Skeletal muscle satellite cell (primary cell): ENCODE results near the gene RAD51B.

Experiments
- H3K27me3 ChIP-seq: 2 replicates; pipeline ENCODE4 v1.7.0; 2013; ENCODE audit warnings: low read length; ENCODE audit not compliant: control insufficient read depth, insufficient read depth
- H3K36me3 ChIP-seq: 2 replicates; pipeline ENCODE4 v1.7.0; 2013; ENCODE audit warnings: mild to moderate bottlenecking, control low read depth, low read length; ENCODE audit not compliant: insufficient read depth
- H3K4me1 ChIP-seq: 2 replicates; pipeline ENCODE4 v1.7.0; 2013; ENCODE audit warnings: low read length; ENCODE audit not compliant: control insufficient read depth, insufficient read depth
- H3K4me2 ChIP-seq: 2 replicates; pipeline ENCODE4 v1.7.0; 2013; ENCODE audit warnings: mild to moderate bottlenecking, low read length
- H3K4me3 ChIP-seq: 2 replicates; pipeline ENCODE4 v1.7.0; 2013; ENCODE audit warnings: low read length
- H3K9ac ChIP-seq: 2 replicates; pipeline ENCODE4 v1.7.0; 2013; ENCODE audit warnings: mild to moderate bottlenecking, low read depth, low read length, moderate library complexity
- H3K9me3 ChIP-seq: replicated peaks from 2 replicates; pipeline ENCODE4 v1.7.0; 2013; ENCODE audit warnings: mild to moderate bottlenecking, control low read depth, low read length

Gene RAD51B

DNA sequence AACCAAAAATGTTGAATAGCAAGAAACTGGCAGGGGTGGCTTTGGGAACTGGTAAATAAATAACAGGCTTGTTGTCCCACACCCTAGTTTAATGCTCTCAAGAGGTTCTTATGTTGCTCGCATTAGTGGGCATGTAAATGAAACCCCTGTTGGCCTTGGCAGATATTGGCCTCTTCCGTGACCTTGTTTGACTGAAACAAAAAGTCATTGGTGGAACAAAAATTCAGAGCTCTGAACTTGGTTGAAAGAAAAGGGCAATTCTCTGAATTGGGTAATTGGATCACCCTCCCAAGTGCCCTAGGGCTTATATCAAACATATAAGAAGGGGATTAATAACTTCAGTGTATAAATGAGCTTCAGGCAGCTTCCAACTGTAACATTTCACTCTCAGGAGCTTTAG lies 547.1 kb downstream of the RAD51B start:
- H3K4me1 ChIP-seq = peaks cover 9% of the 10 kb centered on the region
- no peaks in the 10 kb centered on the region for H3K27me3 ChIP-seq
- H3K4me2 ChIP-seq = no peak overlapping the region

DNA sequence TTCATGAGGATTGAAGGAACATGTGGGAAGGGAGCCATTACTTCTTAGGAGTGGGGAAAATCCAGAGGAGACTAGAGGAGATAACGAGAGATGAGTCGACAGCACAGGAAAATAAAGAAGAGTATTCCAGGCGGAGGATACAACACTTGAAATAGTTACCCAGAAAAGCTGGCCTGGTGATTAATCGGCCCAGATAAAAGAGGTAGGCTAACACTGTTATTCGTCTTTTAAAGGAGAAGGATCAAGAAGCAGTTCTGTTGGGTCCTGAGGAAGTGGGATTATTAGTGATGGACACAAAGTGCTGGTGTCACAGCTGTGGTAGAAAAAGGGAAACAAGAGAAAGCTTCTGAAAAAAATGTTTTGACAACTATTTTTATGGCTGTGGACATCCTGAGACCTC lies 548.0 kb downstream of the RAD51B start:
- Histone ChIP-seq H3K27me3 (no peaks in the 10 kb centered on the region), H3K9ac (no peak overlapping the region), H3K36me3 (no peaks in the 10 kb centered on the region), H3K4me3 (no peak overlapping the region), H3K9me3 (no peaks in the 10 kb centered on the region), H3K4me2 (no peak overlapping the region), H3K4me1 (peaks cover 9% of the 10 kb centered on the region)

More for the DNA sequence above, 547.1 kb downstream of the RAD51B start:
- Histone ChIP-seq H3K9me3 (no peaks in the 10 kb centered on the region), H3K9ac (no peak overlapping the region), H3K4me3 (no peak overlapping the region), H3K36me3 (no peaks in the 10 kb centered on the region)

DNA sequence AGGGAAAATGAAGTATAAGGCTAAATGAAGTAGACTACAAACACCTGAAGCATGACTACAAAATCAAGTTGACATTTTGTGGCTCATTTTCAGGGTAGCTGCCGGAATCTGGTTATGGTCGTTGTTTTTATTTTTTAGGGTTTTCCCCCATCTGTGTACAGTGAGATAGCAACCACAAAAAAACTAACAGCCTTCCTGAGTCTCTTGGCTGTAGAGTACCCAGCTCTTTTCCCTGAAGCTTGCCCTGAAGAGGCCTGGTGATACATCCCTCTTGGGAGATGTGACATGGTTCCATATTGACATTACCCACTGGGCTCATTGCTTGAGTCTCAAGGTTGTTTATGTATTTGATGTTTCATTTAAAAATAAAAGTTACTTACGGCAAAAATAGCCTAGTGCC lies 549.3 kb downstream of the RAD51B start:
- H3K27me3 ChIP-seq = no peaks in the 10 kb centered on the region
- no peaks in the 10 kb centered on the region for H3K9me3 ChIP-seq
- H3K9ac ChIP-seq = no peak overlapping the region
- H3K36me3 ChIP-seq = no peaks in the 10 kb centered on the region
- peaks cover 9% of the 10 kb centered on the region for H3K4me1 ChIP-seq
- no peak overlapping the region for H3K4me2 ChIP-seq
- H3K4me3 ChIP-seq = no peak overlapping the region

DNA sequence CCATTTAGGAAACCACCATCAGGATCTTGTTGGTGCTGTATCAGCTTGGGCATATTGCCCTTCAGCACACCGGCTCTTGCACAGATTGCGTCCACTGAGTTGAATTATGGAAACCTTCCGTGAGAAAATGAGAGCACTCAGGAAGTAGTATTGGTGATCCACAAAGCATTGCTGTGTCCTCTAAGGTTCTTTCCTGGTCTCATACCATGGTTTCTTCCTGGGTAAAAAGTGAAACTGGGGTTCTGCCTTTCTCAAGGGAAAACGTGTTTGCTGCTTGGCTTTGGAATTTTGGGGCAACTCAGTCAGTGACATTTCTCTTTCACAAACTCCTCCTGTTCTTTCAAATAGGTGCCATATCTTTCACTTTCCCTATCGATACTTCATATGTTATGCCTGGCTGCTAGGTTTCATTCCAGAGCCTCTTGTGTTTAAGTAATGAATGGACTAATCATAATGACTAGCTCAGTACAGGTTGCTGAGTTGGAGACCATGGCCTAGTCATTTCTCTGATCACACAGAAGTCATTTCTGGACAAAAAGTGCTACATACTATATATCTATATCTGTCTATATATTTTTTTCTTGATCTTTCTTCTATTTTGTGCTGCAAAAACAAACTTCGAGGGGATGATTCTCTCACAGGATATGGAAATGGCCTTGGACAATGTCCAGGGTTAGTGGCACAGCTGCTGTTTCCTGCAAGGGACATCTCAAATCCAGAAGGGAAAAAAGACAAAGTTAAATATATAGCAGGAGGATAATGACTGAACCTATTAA lies 549.9 kb downstream of the RAD51B start:
- Histone ChIP-seq H3K4me3 (no peak overlapping the region), H3K4me2 (no peak overlapping the region)

DNA sequence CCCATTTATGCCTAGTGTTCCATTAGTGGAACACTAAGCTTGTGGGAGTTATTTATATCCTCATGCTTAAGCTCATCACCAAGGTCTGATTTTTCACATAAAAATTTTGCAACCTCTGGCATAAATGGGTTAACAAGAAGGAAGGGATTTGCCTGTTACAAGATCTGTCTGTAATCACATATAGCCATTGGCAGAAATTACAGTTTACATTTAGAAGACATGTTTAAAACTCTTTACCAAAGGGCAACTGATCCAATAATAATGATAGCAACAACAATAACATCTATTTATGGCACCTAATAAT lies 550.4 kb downstream of the RAD51B start:
- Histone ChIP-seq H3K27me3 (no peaks in the 10 kb centered on the region), H3K4me2 (no peak overlapping the region), H3K9me3 (no peaks in the 10 kb centered on the region), H3K9ac (no peak overlapping the region), H3K4me1 (peaks cover 3% of the 10 kb centered on the region), H3K36me3 (no peaks in the 10 kb centered on the region), H3K4me3 (no peak overlapping the region)

More for the DNA sequence above, 549.9 kb downstream of the RAD51B start:
- no peak overlapping the region for H3K9ac ChIP-seq
- H3K9me3 ChIP-seq = no peaks in the 10 kb centered on the region
- no peaks in the 10 kb centered on the region for H3K36me3 ChIP-seq
- peaks cover 8% of the 10 kb centered on the region for H3K4me1 ChIP-seq
- H3K27me3 ChIP-seq = no peaks in the 10 kb centered on the region

DNA sequence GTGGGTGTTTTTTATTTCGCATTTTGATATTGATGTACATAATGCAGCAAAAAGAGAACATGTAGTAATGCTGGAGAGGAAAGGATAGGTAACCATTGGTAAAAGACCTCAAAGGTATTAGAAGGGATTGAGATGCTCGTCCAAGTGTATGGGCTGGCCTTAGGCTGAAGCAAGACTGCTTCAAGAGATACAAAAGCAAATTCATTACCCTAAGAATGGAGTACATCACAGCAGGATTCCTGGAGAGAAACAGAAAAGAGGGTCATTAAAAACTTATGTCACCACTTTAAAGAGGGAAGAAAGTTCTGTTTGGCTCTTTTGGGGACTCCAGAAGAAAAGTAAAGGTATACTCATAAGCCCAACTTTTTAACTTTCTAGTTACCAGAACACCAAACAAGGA lies 552.8 kb downstream of the RAD51B start:
- Histone ChIP-seq H3K36me3 (no peaks in the 10 kb centered on the region), H3K9me3 (no peaks in the 10 kb centered on the region), H3K27me3 (no peaks in the 10 kb centered on the region), H3K4me2 (no peak overlapping the region), H3K4me1 (peaks cover 10% of the 10 kb centered on the region), H3K4me3 (no peak overlapping the region), H3K9ac (no peak overlapping the region)

DNA sequence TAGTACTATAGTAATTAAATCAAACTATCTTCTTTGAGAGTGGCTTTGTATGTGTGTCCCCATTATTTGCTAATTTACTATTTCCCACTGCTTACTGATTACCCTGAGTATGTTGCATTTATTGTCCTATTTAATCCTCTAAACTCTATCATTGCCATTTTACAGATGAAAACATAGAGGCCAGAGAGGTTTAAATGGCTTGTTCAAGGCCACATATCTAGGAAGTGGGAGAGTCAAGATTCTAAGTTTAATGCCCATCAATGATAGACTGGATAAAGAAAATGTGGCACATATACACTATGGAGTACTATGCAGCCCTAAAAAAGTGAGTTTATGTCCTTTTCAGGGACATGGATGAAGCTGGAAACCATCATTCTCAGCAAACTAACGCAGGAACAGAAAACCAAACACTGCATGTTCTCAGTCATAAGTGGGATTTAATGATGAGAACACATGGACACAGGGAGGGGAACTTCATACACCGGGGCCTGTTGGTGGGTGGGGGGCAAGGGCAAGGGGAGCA lies 553.6 kb downstream of the RAD51B start:
- no peak overlapping the region for H3K9ac ChIP-seq
- H3K4me1 ChIP-seq = peaks cover 15% of the 10 kb centered on the region

DNA sequence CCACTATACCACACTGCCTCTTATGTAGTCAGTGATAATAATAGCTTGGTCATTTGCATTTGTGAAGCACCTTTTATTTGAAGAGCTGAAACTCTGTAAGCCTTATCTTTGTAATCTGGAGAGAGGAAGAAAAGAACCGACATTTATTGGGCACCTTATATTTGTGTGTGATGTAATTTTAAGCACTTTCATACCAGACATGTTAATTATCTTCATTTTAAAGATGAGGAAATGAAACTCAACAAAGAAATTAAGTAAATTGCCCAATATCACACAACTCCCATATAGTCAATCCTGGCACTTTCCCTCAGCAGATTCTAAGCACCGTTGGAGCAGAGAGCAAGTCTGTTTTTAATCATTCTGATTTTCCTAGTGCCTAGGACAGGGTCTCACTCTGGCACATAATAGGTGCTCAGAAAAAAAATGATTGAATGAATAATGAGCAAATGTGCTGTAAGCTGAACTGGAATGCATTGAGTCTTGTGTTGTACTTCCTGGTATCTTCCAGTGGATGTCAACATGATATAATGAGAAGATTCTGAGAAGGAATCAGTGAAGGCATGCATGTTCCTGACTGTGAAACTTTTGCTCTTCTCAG lies 554.4 kb downstream of the RAD51B start:
- no peak overlapping the region for H3K4me3 ChIP-seq
- no peaks in the 10 kb centered on the region for H3K9me3 ChIP-seq
- no peaks in the 10 kb centered on the region for H3K36me3 ChIP-seq
- no peak overlapping the region for H3K4me2 ChIP-seq
- no peaks in the 10 kb centered on the region for H3K27me3 ChIP-seq
- H3K9ac ChIP-seq = no peak overlapping the region
- H3K4me1 ChIP-seq = peaks cover 15% of the 10 kb centered on the region

More for the DNA sequence above, 553.6 kb downstream of the RAD51B start:
- no peaks in the 10 kb centered on the region for H3K27me3 ChIP-seq
- no peak overlapping the region for H3K4me3 ChIP-seq
- H3K36me3 ChIP-seq = no peaks in the 10 kb centered on the region
- H3K9me3 ChIP-seq = no peaks in the 10 kb centered on the region
- no peak overlapping the region for H3K4me2 ChIP-seq

DNA sequence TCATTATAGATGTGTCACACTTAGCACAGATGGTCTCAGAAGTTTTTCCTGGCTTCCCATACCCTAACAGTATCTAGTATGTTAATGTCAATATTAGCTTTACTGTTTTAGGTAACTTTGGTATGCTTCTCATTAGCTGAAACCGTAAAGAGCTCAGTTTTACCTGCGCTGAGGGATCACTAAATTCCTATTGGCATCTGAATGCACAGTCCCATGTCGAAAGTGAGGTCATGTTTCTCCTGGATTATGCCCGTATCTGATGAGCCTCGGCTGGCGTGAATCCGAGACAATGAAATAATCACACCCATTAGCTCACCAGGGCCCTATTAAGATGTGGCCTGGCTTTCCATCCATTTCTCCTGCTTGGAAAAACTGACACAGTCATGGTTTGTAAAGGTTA lies 555.1 kb downstream of the RAD51B start:
- Histone ChIP-seq H3K4me2 (no peak overlapping the region), H3K4me3 (no peak overlapping the region), H3K27me3 (no peaks in the 10 kb centered on the region), H3K9me3 (no peaks in the 10 kb centered on the region), H3K4me1 (peaks cover 15% of the 10 kb centered on the region), H3K36me3 (no peaks in the 10 kb centered on the region), H3K9ac (no peak overlapping the region)

DNA sequence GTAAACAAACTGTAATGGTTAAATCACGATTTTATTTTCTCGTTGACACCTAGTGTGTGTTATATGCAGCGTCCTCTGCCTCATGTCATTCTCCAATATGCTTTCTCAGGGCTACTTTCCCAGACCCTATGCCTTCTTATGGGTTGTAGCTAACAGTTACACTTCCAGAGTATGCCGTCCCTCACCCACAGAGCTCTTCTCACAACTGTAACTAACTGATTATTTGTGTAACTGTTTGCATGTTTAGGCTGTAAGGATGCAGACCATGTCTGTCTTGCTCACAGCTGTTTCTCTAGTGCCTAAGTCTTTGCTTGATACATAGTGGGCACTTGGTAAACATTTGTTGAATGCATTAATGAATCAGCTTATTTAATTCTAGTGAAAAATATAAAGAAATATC lies 555.8 kb downstream of the RAD51B start:
- H3K4me1 ChIP-seq = peaks cover 16% of the 10 kb centered on the region
- no peak overlapping the region for H3K4me3 ChIP-seq

DNA sequence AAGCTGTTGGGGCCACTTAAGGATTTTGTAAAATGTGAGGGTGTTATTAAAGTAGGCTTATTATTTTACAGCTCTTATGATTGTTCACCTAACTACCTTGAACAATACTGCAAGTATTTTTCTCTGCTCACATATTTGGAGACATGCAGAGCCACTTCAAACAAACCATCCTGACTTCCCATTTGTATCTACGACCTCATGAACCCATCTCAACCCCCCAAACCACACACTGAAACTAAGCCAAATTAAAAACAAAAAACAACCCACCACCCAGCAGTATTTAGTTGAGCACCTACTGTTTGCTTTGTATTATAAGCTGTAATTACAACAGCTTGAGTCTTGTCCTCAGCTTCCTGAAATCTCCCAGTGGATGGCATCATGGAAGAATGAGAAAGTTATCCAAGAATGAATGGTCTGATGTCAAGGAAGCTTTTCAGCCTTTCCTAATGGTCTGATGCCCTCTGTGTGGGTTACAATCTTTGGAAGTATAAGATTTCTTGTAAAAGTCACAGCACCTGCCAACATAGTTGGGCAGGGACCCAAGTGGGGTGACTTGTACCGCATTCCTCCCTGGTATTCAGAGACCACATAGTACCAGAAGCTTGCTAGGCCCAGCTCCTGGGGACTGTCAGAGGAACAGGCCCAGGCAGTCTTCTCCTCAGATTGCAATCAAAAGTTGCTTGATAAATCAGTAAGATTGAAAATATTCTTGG lies 556.6 kb downstream of the RAD51B start:
- Histone ChIP-seq H3K27me3 (no peaks in the 10 kb centered on the region), H3K4me3 (no peak overlapping the region), H3K9me3 (no peaks in the 10 kb centered on the region), H3K4me1 (peaks cover 24% of the 10 kb centered on the region), H3K9ac (no peak overlapping the region), H3K36me3 (no peaks in the 10 kb centered on the region), H3K4me2 (no peak overlapping the region)

More for the DNA sequence above, 555.8 kb downstream of the RAD51B start:
- Histone ChIP-seq H3K36me3 (no peaks in the 10 kb centered on the region), H3K27me3 (no peaks in the 10 kb centered on the region), H3K9me3 (no peaks in the 10 kb centered on the region), H3K4me2 (no peak overlapping the region), H3K9ac (no peak overlapping the region)
